Activated CD4-positive, alpha-beta T cell treated with anti-CD3 and anti-CD28 coated beads, Interleukin-2, amount 50 U/mL, for 1 hour (primary cell): ENCODE results near the gene INKA2.

Source experiments
- DNase-seq: peaks from one replicate; pipeline ENCODE4 v3.0.0-alpha.2; 2020

Gene INKA2

DNA sequence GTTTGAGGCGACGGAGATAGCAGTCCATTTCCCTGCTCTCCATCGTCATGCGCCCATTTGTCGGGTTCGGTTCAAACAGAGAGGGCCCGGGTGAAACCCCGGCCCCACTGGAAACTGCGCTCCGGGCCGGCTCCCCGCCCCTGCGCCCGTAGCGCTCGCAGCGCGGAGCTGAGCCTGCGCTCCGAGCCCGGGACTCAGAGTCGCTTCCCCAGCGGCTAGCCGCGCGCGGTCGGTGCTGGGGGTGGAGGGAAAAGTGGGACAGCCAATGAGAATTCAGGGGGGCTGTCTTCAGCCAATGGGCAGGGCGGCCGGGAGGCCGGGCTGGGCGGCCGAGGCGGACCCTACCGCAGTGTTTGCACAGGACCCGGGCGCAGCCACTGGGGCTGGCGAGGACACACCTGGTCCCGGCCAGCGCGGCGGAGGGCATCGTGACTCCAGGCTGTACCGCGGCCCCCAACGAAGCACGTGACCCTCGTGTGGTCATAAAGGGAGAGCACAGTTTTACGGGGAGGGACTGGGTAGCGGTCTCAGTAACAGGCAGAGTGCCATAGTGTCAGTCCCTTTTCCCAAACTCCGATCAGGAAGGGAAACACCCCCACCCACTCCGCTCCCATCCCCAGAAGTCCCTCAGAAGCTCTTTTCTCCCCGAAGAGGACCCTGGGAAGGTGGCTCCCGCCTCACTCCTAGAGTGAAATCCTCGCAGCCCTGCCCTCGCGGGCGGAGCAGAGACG is at the start of gene INKA2:
Gene INKA2, minus strand, starts transcription at position 202 of the 731 bp plus-strand sequence. Its CDS starts 153 bp downstream, at position 49.
- DNase-seq: peak; percentile 58

DNA sequence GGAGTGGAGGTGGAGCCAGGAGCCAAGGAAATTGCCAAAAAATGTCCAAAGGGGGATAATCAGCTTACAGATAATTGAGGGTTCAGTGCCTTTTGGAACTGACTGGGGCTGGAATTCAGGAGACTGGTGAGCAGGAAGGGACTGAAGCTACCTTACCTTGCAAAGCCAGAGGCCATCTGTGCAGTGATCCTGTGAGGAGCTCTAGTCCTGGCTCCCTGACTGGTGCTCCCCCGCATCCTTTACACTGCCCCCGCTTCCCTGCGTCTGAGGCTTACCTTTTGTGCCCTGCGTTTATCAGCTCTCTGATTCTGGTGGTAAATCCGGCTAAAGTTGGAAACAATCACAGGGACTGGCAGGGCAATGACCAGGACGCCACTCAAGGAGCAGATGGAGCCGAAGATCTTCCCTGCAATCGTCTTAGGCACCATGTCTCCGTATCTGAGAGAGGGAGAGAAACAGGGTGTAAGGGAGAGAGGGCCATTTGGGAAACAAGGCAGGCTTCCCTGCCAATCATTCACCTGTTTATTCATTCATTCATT is 47.5 kb upstream of the INKA2 start:
- DNase-seq: no peak

DNA sequence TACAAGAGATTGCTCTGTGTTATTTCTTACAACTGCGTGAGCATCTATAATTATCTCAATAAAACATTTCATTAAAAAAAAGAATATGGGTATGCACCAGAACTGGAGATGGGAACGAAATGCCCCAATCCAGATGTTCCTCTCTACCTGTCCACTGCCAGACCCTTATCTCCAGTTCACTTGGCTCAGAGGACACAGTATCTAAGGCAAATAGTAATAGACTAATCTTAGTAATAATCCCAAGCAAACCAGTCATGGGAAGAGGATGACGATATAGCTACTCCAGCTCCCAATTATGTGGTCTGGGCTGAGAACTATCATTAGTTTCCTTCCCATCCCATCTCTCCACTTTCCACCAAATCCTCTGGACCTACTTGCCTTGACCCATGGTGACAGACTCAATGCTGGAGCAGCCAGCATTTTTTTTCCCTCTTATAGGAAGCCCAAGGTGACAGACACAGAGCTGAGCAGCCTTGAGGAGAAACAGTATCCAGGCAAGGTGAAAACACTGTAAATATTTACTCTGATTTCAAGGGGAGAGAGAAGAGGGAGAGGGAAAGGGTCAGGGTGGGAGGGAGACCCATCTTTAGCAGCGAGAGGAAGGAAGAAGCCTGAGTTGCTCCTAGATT is 45.2 kb upstream of the INKA2 start:
- DNase-seq: no peak

DNA sequence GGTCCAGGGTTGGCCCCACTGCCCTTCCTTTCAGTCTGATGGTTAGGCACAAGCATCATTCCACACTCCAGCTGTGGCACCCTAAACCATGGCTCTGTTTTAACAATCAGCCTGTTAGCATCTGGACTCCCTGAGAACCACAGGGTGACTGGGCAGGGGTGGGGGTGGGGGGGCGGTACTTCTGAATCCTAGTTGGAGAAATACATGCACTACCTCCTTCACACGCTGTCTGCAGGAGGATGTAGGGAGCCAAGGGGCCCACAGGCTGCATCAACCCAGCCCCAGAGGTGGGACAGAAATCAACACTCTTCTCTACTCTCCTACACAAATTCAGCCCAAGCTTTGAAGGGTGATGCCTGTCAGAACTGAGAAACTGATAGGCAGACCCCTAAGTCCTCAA is 40.4 kb upstream of the INKA2 start:
- no peak for DNase-seq

DNA sequence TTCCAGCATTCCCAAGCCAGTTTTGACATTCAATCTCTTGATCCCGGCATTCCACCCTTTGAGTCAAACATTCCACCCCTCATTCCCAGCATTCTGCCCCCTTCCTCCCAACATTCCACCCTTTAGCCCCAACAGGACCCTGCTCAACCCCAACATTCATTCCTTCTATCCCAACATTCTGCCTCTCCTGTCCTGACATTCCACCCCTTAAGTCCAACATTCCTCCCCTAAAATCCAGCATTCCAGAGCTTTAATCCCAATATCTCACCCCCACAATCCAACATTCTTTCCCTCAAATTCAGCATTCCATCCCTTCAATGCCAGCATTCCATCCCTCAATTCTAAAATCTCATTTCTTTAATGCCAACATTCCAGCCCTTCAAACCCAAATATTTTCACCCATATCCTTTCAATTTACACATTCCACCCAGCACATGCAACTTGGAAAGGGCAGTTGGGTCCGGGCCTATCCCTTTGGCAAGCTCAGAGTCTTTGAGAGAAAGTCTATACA is 39.4 kb upstream of the INKA2 start:
- no peak for DNase-seq

DNA sequence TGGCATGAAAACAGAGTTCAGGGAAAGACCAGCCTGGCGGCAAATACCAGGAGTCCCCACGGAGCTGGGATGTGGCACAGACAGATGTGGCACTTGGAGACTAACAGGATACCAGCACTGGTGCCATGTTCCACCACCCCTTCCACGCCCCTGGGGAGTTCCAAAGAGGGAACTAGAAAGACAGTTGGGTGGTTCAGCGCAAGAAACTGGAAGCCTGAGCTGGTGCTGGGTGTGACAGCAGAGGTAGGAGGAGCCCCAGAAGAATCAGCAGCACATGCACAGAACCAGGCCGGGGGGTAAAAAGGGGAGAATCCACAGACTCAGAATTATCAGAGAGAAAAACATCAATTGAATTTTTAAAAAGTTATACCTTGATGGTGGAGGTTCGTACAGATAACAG is 38.9 kb upstream of the INKA2 start:
- no peak for DNase-seq

DNA sequence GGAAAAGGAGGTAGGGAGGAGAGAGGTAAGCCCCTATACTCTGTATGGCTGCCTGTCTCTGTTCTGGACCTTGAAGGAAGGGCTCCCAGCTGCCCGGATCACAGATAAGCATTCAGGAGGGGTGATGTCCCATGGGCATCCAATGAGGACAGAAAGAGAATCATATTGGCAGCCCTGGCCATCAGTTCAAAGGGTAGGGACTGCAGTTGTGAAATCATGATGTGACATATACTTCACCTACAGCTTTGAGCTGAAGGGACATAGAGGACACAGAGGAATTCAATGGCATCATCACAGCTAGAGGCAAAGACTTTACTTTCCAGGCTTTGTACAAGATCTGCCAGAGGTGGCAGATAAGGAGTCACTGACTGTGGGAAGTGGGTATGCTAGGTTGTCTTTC is 38.1 kb upstream of the INKA2 start:
- DNase-seq: no peak

DNA sequence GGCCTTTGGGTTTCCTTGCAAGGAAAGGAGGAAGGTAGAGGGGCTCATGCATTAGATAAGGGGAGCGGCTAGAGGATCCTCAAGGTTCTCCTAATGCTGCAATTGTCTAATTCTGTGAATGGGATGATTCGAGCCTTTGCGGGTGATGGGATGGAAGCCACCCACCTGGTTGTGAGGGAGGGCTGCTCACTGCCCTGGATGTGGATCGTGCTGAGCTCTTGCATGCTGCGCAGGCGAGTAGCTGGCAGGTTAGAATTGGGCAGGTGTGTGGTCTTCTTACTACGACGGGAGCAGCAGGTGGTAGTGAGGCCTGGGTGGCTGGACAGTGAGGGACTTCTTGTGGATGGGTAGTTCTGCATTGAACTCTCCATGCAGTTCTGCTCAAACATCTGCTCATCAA is 37.7 kb upstream of the INKA2 start:
- DNase-seq: no peak

DNA sequence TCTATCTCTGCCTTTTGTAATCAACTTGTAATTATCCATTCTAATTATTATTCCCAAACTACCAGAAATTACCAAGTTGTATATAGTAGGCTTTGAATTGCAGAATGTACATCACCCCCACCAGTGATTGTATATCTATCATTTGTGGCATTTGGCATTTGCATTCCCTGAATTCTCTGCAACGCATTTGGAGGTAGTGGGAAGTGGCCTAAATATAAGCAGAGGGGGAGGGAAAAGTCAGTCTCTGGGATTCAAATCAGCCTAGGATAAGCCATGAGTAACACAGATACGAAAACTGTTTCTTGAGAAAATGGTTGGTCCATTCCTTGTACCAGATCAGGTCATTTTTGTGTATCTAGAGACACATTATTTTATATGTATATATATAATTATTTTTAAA is 37.2 kb upstream of the INKA2 start:
- DNase-seq: no peak

DNA sequence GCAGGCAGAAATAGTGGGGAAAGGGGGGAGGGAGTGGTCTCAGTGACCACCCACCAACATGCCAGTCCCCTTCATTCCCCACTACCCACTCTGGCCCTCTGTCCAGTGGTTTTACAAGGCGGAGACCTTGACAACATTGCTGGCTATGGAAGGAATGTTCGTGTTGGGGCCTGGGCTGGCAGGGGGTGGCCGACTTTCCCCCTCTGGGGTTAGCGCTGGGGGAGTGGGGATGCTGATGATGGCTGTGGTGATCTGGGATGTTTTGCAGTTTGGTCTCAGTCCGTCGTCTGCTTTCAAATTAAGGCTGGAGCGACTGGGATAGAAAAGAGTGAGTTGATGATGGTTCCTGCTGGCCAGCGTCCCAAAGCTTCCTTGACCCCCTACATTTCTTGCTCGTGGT is 36.8 kb upstream of the INKA2 start:
- no peak for DNase-seq

DNA sequence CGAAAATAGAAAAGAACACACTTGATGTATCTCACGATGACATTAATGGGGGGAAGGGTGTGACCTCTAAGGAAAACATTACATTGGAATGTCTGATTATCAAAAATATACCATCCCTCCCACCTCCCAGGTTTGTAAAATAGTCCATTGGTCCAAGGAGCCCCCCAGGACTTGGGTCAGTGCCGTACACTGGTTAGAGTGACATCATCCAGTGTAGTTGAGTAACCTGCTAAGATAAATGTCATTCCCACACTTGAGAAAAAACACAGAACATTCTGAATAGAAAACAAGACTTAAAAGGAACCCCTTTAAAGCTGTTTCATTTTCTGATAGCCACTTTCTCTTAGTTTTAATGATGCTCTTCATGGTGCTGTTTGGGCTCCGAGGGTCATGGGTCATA is 31.7 kb upstream of the INKA2 start:
- DNase-seq: no peak

DNA sequence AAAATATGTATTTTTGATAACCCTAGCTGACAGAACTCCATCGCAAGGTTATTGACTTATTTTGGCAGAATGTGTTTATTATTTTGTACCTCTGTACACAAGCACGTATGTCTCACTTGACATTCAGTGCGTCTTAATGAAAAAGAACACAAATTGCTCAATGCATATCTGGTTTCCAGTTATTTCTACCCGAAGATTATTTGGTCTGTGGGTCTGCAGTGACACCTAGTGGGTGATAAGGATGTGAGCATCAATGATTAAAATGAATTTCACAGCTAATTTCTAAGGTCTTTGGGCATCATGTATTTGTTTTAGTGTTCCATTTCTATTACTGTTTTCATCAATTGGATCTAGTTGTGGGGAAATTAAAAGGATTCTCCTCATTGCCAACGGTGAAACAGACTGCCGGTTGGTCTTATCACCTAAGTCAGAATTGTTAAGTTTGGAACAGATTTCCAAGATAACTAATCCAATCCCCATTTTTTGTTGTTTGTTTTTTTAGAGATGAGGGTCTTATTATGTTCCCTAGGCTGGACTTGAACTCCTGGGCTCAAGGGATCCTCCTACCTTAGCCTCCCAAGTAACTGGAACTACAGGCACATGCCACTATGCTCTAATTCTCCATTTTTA is 30.4 kb upstream of the INKA2 start:
- peak; percentile 51 for DNase-seq

DNA sequence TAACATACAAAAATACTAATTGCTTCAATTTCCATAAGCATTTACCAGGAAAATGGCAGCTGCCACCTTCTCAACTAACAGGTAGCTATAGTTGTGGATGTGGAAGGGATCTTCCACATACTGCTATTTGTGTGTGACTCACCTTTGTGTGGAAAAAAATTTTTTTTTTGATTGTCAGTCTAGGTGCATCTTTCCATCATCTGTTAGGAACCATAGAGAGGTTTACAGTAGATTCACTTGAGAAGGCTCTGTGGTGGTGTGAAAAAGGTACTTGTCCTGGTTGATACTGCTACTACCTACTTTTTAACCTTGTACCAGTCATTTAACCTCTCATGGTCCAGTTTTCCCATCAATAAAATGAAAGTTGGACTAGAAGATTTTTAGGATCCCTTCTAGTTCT is 29.4 kb upstream of the INKA2 start:
- DNase-seq: no peak

DNA sequence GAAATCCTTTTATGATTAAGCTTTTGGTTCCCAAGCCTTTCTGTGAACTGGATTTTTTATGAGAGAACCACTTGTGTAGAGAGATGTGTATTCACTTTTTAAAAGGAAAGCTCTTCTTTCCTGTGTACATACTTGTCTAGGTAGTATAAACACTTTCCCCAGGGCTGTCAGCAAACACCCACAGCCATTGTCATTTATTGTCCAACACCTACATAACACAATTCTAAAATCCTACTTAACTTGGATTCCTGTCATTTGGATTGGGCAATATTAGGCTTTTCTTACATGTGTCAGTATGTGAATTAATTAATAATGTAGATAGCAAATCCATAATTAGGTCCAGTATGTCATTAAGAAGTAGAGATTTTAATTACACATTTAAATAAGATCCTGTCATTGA is 28.8 kb upstream of the INKA2 start:
- no peak for DNase-seq

DNA sequence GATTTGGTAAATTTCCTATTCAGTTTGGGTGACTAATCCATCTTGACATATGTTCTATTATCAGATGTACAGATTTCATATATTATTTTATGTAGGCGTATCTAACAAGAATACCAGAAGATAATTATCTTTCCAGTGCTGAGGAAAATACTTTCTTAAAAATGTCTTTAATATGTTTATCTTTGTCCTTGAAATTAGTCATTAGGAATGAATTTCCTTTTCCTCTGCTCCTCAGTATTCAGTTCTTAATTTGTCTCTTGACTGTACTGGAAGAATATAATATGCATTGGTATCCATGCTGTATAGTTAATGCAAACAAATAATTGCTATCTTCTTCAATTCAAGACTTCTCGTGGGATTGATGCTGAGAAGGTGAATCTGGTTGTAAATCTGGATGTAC is 23.1 kb upstream of the INKA2 start:
- no peak for DNase-seq

DNA sequence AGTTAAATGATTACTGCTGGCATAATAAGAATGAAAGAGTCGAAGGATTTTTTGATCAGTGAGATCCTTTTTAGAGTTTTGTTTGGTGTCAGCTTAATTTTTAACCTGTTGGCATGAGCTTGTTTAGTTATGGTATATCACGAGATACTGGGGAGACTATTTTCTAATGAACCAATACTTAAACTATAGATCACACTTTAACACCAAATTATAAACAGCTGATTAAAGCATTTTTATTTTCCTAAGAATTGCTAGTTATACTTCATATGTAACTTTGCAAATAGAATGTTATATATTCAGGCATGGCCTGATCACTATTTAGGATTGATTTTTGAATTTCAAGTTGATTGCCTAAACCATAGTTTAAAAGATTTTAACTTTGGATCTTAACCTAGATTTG is 22.5 kb upstream of the INKA2 start:
- DNase-seq: no peak

DNA sequence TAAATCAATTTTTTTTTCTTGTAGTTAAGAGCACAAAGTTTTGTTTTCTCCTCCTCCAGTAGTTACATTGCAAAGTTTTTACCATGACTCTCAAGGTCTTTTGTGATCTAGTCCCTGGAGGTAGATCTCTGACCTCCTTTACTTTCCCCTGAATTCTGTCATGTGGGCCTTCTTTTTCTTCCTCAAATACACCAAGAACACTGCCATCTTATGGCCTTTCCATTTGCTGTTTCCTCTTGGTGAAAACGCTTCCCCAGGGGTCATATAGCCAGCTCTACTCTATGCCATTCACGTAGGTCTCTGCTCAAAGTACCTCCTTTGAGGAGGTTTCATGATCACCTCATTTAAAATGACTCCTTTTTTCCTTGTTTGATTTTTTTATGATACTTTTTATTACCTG is 19.2 kb upstream of the INKA2 start:
- no peak for DNase-seq

DNA sequence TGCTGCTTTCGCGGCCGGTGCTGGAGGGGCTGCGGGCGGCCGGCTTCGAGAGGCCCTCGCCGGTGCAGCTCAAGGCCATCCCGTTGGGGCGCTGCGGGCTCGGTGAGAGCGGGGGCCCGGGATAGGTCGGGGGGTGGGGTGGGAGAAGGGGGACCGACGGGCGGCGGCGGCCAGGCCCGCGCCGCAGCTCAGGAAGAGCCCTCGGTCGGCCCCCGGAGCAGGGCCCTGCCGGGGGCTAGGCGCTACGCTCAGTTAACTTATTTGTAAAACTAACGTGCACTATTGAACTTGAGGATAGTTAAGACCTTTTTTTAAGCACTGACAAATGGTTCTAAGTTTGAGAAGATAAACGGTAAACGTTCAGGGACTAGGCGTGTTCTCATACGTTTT is 16.9 kb upstream of the INKA2 start:
- no peak for DNase-seq

DNA sequence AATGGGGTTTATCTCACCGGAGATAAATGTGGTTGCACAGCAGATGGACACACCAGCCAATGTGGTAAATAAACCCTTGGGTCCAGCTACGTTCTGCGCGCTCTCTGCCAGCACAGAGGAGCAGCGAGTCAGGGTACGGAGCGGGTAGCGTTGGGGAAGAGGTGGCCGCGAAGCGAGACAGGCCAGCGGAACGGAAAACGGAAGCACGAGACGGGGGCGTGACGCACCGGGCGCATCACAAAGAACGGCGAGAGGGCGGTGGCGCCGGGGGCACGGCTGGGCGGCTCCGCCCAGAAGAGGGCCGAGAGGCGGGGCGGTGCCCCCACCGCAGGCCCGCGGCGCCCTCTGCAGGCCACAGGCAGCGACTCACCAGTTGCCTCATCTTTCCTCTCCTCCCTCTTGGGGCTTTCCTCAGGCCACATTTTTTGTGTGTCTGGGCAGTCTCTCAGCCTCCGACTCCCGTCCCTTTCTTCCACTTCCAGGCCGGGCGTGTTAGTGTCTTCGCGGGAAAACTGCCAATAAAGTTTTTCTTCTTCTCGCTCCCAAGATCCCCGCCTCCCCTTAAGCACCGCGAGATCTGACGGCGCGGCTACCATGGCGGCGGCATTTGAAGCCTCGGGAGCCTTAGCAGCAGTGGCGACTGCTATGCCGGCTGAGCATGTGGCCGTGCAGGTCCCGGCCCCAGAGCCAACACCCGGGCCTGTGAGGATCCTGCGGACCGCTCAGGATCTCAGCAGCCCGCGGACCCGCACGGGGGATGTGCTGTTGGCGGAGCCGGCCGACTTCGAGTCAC is 16.3 kb upstream of the INKA2 start, which contains the start of gene DDX20:
Gene DDX20, plus strand, starts transcription at position 571 of the 793 bp plus-strand sequence. Its CDS starts 24 bp downstream, at position 595.
- peak; percentile 92 for DNase-seq

DNA sequence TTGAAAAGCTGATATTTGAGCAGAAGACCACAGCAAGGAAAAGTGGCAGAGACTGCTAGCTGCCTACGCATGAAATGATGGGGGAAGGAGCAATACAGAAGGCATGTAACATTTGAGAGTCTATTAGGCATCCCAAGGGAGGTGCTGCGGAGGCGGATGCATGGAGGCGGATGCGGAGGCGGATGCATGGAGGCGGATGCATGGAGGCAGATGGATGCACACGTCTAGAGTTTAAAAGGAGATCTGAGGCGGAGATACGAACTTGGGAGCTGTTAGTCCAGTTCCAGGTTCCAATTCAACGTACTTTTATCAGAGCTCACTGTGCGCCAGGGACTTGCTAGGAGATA is 15.8 kb upstream of the INKA2 start:
- DNase-seq: no peak

DNA sequence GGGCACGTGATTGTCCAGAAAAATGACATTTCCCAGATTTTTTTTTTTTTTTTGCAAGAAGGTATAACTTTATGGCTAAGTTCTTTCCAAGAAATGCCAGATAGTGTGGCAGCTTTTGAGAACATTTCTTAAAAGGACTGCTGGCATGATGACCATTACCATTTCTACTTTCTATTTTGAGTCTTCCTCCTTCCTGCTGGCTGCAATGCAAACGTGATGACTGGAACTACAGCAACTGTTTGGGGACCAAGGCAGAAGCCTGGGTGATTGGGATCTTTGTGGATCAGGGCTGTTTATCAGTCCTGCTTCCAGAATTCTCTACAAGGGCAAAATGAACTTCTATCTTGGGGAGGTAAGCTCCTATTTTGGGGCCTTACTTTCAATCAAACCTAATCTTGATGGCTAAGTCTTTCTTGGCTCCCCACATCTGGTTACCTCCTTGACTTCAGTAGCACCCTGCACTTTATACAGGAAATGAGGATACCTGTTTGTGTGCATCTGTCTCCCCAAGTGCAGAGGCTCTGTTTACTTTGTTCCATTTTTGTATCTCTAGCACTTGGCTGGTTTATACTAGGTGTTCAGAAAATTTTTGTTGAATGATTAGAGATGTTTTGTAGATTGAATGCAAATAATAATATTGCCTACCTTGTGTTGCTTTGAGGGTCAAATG is 12.8 kb upstream of the INKA2 start:
- DNase-seq: no peak

DNA sequence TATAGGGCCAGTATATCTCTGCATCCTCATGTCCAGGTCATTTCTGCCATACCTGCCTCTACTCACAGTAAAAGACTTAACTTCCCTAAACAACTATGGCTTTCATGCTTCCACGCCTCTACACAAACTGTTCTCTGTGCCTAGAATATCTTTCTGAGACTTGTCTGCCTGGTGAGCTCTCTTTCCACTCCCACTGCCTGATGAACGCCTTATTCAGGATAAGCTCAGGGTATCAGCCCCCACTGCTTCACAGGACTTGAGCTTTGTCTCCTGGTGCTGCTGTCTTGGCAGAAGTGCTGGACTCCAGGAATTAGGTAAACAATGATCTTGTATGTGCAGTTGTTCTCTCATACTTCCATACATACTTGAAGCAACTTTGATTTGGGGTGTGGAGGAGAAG is 11.7 kb upstream of the INKA2 start:
- DNase-seq: no peak

DNA sequence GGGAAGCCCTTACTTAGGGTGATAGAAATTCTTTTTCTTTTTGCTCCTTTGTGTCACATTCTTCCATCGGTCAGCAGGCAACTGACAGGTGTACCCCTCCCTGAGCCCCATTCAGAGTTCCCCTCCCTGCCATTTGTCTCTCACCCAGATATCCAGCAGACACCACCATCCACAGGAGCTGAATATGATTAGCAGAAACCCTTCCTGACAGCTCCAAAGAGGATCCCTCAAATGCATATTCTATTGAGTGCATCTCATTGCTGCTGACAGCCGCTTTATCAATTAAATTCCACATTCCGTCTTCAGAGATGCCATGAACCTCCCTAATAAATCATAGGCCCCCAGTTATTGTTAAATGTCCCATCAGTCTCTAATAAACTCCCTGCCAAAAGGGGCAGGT is 10.4 kb upstream of the INKA2 start:
- DNase-seq: no peak
